ENCODE data around the gene MGAT4C. TPM values are rescaled to one million over a fixed set of nuclear protein-coding genes. Genes with fewer than 3 reads are reported as not detected.

Gene MGAT4C
- not detected in 2 replicates for total RNA-seq

DNA sequence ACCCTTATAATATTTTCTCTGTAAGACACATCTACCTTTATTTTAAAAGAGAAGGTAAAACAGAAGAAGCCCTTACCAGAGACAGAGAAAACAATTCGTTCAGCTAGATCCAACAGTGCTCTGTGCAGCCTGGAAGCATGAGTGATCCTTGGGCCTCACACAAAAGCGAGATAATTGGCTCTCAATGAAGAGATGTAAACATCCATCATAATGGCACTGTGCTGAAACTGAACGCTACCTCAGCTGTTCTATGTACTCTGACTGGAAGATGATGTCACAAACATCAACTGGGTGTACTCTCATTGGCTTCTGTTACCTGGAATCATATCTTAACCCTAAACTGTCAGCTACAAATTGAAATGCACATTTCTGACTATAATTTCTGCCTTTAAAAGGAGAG, at the start of gene MGAT4C:
Gene MGAT4C (minus strand): TSS at position 229 of the 400 bp plus-strand sequence.

